Fibroblast of villous mesenchyme (primary cell): Measurements from ENCODE around the gene CCDC88A. TPM values are rescaled to one million over a fixed set of nuclear protein-coding genes. Genes with fewer than 3 reads are reported as not detected.
A peak's percentile ranks its signal among the peaks of the same experiment; 100 is the strongest.

ENCODE experiments used
- DNase-seq: peaks from one replicate; pipeline ENCODE4 v3.0.0-alpha.2; 2010; ENCODE audit warnings: low read depth
- H3K4me3 ChIP-seq: 2 replicates; pipeline ENCODE4 v1.5.1; 2011; ENCODE audit warnings: low read depth, mild to moderate bottlenecking, low read length
- total RNA-seq: library from RNA; depleted of rRNA; stranded (reverse); fragments of >200 nt; gene quantifications from 2 replicates; pipeline ENCODE4 v1.2.3, GENCODE V29; 2012
- TF ChIP-seq, protein P1 (sequence below): IDR thresholded peaks from 2 replicates; pipeline ENCODE4 v1.5.1; 2012; ENCODE audit warnings: low read depth, mild to moderate bottlenecking, low read length; ENCODE audit not compliant: insufficient read depth

CCDC88A gene
- total RNA-seq, 1 donor, result 70.8 TPM

DNA sequence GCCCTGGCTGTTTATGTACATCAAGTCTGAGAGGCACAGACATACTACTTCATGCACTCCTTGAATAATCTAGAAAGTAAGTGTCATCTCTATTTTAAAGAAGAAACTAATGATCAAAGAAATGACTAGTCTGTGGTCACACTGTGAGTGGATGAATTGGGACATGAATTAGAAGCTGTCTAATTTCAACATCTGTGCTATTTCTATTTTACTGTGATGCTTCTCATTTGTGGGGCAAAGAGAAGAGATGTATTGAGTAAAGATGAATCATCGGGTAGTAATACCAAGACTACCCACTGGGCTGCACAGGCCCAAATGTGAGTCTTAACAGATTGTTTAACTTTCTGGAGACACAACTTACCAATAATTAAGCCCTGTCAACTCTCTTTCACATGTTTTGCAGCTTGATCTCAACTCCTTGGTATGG lies 108.2 kb downstream of the CCDC88A start:
- no peak overlapping the region for H3K4me3 ChIP-seq
- TF ChIP-seq, protein P1, sequence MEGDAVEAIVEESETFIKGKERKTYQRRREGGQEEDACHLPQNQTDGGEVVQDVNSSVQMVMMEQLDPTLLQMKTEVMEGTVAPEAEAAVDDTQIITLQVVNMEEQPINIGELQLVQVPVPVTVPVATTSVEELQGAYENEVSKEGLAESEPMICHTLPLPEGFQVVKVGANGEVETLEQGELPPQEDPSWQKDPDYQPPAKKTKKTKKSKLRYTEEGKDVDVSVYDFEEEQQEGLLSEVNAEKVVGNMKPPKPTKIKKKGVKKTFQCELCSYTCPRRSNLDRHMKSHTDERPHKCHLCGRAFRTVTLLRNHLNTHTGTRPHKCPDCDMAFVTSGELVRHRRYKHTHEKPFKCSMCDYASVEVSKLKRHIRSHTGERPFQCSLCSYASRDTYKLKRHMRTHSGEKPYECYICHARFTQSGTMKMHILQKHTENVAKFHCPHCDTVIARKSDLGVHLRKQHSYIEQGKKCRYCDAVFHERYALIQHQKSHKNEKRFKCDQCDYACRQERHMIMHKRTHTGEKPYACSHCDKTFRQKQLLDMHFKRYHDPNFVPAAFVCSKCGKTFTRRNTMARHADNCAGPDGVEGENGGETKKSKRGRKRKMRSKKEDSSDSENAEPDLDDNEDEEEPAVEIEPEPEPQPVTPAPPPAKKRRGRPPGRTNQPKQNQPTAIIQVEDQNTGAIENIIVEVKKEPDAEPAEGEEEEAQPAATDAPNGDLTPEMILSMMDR, result peak; percentile 40
- peak; percentile 30 for DNase-seq

DNA sequence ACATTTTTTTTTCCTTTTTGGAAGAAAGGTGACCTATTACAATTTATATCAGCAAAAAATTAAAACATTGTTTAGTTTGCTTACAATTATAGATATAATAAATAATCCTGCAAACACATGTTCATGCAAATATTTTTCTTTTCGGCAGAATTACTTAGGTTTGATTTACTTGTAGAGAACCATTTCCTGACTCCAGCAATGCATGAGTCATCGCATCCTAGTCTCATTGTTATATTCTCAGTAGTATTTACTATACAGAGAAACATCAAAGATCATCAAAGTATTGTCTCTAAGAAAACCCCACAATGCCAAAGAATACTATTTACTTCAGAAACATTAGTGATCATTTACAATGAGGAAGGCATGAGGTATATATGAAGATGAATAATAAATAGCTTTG lies 110.2 kb downstream of the CCDC88A start:
- H3K4me3 ChIP-seq, result no peak overlapping the region
- TF ChIP-seq, protein P1, result no peak
- DNase-seq, result peak; percentile 42

DNA sequence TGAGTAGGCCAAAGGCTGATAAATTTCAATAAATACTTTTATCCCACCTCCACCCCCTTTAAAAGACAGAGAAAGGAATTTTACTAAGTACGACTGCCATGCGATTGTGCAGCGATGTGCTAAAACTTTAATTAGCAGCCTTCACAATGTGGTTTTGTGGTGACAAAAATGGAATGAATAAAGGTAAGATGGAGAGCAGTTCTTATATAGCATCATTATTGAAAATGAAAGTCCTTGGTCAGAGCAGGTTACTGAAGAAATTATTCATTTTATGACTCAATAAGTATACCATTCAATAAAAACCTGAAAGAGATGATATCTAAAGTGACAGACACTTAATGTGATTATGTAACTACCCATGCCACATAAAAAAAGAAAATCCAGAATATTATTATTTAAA lies 117.4 kb downstream of the CCDC88A start:
- no peak for DNase-seq
- TF ChIP-seq, protein P1, result no peak

DNA sequence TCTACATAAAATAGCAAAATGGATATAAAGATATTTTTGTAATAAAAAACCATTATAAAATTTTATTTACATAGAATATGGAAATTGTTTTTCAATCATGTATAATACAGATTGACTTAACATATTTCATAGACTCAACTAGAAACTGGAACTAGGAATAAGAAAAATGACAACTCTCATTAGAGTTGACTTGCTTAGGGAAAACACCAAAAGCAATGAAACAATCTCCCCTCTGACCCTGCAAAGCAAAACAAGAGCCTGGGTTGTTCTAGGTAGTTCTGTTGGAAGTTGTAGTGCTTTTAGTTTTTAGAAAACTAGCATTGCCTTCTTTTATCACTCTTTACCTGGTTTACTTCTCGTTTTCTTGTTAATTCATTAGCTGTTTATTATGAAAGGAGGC lies 118.4 kb downstream of the CCDC88A start:
- TF ChIP-seq, protein P1, result no peak
- no peak for DNase-seq

More for the DNA sequence above, 117.4 kb downstream of the CCDC88A start:
- no peak overlapping the region for H3K4me3 ChIP-seq

DNA sequence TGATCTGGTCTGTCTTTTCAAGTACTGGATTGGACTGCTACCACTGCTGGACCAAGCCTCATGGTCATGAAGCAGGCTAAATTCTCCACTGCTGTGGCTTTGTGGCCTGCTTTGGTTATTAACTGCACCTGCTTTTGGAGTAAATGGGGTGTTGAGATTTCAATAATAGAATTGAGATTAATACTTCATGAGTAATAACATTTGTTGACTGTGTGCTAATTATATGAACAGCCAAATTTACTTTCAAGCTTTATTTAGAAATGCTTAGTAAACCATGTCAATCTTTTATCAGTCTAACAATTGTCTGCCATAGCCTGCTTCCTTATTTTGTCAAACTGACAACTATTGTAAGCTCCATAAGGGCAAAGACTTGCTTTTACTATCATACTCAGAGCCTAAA lies 123.3 kb downstream of the CCDC88A start:
- DNase-seq, result no peak
- TF ChIP-seq, protein P1, result no peak
- no peak overlapping the region for H3K4me3 ChIP-seq

More for the DNA sequence above, 118.4 kb downstream of the CCDC88A start:
- H3K4me3 ChIP-seq, result no peak overlapping the region

DNA sequence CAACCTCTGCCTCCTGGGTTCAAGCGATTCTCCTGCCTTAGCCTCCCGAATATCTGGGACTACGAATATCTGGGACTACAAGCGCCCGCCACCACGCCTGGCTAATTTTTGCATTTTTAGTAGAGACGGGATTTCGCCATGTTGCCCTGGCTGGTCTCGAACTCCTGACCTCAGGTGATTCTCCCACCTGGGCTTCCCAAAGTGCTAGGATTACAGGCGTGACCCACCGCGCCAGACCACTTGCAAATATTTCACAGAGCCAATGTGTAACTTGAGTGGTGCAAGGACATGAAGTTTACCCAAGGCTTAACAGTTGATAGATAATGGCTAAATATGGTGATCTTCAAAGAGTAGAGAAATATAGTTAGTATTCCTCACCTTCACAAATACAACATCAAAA lies 136.6 kb downstream of the CCDC88A start:
- peak overlapping the region; percentile 84 for H3K4me3 ChIP-seq
- TF ChIP-seq, protein P1, result no peak
- no peak for DNase-seq
